GM19395 (cell line): Measurements from ENCODE around the gene GBA2.

Experiments used
- ATAC-seq: cut with Tn5 transposase; IDR thresholded peaks from one replicate; pipeline ENCODE4 v1.9.1; 2021; ENCODE audit warnings: mild to moderate bottlenecking, moderate library complexity; ENCODE audit not compliant: unreplicated experiment

The GBA2 gene

DNA sequence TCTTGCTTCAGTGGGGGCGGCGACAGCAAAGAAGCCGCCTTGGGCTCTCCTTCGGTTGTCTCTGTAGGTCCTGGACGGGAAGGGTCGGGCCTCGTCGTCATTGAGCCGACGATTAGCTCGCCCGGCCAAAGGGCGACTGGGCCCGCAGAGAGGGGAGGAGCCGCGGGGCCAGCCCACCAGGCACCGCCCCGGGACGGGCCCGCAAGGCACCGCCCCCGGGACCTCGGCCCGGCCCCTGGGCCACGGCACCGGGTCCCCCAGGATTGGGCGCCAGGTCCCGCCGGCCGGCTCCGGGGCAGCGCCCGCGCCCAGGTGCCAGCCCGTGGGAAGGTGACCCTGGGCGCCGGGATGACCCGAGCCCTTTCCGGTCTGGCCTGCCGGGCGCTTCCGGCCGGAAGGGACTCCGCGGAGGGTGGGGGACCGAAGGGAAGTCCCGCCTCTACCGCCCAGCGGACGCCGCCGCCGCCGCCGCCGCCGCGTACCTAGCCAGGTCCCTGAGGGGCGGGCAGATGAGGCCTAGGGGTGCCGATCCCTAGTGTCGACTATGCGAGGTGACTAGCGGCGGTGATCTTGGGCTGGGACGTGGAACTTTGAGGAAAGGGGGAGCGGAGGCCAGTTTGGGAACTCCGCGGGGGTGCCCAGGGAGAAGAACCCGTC lies at the start of gene GBA2, which contains the start of gene RGP1:
TSS of gene GBA2 (minus strand) at position 371 of the 657 bp plus-strand sequence. CDS start 524 bp downstream, outside the sequence.
TSS of gene RGP1 (plus strand) at position 430 of the 657 bp plus-strand sequence. CDS start 469 bp downstream, outside the sequence.
- ATAC-seq, result peak; percentile 78

DNA sequence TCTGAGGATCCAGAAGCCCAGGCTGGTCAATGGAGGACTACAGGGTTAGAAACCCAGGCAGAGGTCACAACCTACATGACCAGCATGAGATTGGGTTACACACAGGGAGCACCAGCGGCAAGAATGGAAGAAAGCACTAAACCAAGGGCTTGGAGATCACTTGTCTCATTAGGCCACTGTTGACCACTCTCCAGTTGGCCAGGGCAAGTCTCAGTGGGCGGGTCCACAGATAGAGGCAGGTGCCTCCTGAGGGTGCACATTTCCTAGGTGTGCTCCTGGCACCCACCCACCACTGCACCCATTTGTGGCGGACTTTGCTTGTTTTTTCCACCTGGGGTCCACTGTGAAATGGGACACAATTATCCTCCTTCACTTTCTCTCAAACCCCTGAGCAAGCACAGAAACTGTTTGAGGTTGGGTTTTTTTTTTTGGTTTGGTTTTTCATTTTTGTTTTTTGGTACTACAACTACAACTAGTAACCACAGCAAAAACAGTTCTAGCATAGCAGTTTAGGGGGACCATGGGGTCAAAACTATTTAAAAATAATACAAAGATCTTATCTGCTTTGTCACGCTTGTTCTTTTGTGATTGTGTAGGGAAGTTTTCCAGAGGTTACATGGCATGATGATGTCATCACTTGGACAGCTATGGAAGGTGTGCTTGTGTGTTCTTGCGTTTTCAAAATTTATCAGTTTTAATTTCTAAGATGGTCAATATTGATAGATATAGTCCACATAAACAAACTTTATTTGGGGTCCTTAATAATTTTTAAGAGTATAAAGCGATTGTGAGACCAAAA lies 48.5 kb upstream of the GBA2 start:
- no peak for ATAC-seq

DNA sequence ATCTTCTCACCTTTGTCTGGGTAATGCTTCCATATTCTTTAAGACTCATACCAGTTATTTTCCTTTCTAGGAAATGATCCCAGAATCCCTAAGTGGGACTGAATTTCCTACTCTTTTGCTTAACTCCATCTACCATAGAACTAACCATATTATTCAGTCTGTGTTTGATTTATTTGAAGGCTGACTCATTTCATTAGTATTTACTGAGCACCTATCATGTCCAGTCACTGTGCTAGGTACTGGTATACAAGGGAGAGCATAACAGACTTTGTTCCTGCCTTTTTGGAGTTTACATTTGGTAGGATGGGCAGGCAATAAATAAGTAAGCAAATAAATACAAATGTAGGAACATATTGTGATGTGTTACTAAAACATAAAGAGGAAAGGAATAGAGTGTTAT lies 46.7 kb upstream of the GBA2 start:
- ATAC-seq, result no peak

DNA sequence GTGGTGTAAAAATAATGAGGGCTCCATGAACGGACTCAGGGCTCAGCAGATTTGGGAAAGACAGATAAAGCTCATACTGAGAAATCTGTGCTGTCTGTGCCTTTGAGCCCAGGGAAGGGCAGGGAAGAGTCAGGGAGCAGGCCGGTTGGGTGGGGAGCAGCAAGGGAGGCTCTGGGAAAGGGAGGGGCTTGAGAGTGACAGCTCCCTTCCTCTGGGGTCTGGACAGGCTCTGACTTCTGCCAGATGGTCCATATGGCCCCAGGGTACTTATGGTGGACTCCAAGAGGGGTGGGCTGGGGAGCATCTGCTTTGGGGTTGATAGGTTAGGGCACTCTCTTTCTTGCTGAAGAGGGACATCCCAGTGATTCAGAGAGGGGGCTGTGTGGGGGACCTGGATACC lies 44.4 kb upstream of the GBA2 start:
- ATAC-seq, result no peak

DNA sequence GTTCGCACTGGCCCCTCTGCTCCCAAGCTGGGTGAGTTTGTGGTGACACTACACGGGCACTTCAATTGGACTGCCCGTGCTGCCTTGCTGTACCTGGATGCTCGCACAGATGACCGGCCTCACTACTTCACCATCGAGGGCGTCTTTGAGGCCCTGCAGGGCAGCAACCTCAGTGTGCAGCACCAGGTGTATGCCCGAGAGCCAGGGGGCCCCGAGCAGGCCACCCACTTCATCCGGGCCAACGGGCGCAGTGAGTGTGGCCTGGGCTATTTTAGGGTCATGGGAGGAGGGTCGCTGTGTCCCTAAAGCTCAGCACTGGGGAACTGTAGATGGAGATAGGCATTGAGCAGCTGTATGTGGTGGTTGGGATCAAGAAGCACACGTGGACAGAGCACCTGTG lies 43.8 kb upstream of the GBA2 start:
- no peak for ATAC-seq

DNA sequence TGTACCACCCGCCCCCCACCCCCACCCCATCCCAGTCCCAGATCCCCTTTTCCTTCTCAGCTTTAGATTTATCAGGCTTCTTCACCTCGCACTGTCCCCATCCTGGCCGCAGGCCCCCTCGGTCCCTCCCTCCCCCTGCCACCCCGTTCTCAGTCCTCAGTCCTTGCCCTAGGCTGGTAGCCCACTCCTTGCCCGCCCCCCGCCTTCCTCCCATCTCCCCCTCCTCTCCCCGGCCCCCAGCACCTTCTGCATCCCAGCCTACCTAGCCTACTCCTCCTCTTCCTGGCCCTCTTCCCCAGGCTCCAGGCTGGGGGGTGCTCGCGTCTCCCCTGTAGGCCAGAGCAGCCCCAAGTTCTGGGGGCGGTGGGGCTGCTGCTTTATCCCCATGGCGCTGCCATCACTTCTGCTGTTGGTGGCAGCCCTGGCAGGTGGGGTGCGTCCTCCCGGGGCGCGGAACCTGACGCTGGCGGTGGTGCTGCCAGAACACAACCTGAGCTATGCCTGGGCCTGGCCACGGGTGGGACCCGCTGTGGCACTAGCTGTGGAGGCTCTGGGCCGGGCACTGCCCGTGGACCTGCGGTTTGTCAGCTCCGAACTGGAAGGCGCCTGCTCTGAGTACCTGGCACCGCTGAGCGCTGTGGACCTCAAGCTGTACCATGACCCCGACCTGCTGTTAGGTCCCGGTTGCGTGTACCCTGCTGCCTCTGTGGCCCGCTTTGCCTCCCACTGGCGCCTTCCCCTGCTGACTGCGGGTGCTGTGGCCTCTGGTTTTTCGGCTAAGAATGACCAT lies 43.2 kb upstream of the GBA2 start:
- no peak for ATAC-seq

DNA sequence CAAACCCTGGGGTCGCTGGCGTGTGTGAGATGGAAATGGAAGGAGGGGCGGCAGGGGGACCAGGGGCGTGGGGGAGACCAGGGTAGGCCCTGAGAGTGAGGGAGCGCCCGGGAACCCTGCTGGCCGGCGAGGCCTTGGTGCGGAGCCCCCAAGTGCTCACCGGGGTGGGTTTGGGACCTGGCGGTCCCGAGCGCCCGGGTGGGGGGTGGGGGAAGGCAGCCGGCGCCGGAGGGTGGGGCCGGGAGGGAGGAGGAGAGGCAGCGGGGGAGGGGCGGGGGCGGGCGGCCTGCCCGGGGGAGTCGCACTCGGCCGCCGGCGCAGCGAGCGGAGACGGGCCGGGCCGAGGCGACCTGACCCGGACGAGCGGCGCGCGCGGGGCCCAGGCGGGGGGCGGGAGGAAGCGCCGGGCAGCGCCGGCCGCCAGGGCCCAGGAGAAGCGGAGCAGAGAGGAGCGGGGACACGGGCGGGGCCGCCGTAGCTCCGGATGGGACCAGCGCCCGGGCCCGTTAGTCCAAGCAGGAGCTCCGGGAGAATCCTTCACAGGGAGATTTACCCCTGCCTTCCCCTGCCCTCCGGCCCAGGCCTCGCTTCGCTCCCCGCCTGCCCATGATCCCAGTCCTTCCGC lies 42.4 kb upstream of the GBA2 start, which contains the start of gene NPR2:
TSS of gene NPR2 (plus strand) at position 295 of the 625 bp plus-strand sequence. CDS start 818 bp downstream, outside the sequence.
- ATAC-seq, result no peak

DNA sequence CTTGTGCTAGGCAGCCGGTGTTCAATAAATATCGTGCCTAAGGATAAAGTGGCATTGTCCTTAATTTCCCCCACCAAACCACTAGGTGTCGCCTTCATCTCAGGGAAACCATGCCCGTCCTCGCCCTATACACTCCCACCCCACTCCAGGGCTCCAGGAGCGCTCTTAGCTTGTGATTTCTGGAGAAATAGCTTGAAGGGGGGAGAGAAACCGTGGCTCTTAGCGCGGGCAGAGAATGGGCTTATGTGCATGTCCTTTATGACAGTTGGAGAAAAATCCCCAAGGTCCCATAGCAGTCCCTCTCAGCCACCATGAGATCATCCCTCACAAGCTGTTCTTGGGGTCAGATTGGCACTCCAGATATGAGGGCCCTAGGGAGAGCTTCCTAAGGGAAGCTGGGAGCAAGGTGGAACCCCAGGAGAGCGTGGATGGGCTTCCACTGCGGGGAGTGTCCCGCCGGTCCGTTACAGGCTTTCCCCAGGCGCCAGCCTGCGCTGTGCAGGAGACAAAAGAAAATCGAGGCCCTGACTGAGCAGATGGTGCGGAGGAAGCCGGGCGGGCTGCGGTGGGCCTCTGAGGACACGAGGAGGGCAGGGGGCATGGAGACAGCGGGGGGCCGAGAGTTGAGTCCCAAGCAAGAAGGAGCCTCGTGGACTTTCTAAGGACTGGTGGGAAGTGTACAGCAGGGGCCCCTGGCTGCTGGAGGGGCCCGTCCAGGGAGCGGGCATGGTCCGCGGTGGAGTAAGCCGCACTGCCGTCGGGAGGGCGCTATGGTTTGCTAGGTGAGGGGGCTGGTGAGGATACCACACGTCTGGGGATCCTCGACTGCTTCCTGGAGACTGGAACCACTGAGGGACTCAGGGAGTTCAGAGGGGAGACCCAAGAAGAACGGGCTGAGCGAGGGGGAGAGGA lies 41.6 kb upstream of the GBA2 start:
- peak; percentile 62 for ATAC-seq

DNA sequence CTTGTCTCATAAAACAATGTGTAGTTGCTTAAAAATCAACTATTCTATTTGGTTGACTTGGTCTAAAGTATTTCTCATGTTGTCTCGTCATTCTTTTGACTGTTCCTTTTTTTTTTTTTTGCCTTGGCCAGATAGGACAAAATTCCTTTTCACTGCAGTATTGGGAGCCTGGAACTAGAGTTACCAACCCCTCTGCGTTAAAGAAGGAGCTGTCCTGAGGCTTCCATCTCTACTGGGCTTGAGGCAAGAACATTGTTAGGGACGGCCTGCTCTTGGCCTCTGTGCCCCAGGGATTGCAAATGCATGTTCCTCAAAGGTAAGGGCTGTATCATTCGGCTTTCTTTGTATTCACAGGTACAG lies 41.0 kb upstream of the GBA2 start:
- ATAC-seq, result no peak

DNA sequence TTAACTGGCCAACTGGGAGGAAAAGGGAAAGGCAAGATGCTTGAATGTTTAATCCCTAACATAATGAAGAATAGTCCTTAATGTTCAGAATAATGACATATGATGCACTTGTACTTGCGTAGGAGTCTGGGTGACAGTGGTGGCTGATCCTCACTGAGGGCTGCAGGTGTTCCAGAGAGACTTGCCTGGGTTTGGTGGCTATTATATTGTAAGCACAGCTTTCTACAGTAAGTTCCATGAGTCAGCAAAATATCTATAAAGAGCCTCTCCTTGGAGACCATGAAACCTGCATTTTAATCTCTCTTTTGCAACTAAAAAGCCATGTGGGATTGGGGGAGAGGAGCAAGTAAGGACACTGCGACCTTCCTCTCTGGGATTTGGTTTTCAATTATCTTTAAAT lies 40.5 kb upstream of the GBA2 start:
- no peak for ATAC-seq

DNA sequence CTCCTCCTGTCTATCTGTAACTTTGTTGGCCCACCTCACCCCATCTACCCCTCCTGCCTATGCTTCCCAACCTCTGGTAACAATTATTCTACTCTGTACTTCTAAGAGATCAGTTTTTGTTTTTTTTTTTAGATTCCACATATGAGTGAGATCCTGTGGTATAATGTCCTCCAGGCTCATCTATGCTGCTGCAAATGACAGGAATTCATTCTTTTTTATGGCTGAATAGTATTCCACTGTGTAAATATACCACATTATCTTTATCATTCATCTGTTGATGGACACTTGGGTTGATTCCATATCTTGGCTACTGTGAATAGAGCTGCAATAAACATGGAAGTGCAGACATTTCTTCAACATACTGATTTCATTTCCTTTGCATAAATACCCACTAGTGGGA lies 34.4 kb upstream of the GBA2 start:
- no peak for ATAC-seq

DNA sequence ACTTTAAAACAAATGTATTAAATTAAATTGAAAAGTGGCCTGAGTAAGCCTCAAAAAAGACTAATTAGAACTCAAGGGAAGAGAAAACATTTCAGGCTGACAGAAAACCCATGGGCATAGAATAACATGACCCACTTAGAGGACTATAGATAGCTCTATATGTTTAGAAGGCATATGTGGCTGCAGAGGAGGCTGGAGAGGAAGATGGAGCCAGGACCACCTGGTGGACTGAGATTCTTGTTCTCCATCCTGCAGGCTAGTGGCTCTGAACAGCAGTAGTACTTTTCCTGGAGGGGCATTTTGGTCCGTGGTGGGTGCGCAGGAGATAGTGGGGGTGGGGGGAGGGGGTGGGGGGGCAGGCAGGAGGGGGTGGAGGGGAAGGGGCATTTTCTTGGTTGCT lies 32.0 kb upstream of the GBA2 start:
- no peak for ATAC-seq

DNA sequence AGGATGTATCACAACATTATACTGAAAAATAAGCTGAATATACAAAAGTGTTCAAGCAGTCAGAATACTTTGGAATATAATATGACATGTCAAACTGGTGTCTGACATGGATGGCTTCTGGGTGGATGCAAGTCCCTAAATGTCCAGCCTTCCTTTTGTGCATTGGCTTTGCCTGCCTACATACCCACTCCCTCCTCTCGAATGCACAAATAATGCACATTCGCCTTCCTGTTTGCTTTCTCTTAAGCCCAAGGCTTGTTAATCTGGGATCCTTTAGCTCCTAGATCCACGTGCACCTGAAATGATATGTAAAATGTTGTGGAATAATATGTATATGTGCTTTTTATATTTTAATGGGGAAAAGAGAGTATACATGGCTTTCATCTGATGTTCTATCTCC lies 29.5 kb upstream of the GBA2 start:
- no peak for ATAC-seq

DNA sequence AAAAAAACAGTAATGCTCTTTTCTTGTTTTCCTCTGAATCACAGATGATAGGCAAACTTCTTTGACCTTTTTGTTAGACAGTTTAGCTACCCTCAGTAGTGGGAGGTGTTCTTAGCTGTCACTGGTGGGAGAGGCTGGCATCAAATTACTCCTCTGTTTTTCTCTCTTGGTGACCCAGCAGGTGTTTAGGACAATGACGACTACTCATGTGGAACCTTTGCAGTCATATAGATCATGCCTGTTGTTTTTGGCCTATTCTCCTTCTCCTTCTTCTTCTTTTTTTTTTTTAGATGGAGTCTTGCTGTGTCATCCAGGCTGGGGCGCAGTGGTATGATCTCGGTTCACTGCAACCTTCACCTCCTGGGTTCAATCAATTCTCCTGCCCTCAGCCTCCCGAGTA lies 27.0 kb upstream of the GBA2 start:
- no peak for ATAC-seq

DNA sequence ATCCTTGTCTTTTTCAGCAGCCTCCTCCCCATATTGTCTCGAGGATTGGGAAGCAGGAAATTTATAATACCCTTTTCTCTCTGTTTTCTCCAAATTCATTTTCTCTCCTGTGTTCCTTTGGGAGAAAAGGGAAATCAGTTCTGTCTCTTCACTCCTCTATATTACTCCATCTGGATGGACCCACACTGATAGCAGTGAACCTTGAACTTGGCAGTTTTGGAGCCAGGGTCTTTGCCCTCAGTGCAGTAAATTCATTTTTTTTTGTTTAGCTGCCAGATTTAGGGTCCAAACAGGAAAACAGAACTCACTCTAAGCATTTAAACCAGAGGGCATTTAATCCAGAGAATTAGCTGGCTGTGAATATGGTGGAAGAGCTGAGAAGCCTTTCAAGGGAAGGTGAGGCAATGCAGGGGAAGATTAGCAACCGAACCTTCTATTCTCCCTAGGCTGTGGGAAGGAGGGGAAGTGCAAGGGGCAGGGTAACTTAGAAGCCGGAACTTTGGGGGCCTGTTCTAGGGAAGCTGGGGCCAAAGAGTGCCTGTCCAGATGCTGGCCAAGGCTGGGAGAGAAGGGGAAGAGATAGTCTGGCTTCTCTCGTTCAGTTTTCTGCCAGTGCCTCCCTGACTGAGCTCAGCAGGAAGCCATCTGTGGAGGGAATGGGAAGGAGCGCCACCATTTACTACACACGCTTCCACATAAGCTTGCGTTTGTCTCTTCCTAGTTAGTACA lies 26.0 kb upstream of the GBA2 start:
- no peak for ATAC-seq

DNA sequence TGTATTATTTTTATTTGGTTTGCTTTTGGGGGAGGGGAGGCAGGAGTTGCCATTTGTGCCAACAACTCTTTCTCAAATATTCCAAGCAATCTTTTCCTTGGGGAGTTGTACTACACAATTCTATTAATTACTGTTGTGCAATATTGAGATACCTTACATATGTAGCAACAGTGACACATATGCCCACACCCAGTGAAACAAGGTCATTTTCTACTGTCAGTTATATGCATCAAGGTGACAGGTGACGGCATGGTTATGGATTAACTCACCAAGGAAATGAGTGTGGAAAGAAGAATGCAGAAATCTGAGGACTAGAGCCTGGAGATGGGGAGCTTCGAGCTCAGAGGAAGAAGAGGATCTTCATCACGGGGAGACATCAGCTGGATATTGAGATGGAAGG lies 22.9 kb upstream of the GBA2 start:
- no peak for ATAC-seq

DNA sequence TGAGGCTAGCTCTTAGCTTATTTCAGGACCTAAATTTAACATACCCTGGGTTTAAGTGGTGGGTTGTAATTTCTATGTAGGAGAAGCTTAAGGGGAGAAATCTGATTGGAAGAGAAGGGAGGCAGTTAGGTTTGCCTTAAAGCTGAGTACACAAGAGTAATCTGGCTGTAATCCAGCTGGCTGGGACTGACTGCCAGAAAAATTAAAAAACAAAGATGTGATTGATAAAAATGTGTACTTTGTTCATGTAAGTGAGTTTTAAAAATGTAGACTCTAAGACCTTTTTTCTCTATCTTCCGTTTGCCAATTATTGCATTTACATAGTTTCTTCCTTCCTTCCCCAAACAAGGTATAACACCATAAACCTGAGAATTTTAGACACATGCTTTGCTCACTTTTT lies 22.5 kb upstream of the GBA2 start:
- ATAC-seq, result no peak

DNA sequence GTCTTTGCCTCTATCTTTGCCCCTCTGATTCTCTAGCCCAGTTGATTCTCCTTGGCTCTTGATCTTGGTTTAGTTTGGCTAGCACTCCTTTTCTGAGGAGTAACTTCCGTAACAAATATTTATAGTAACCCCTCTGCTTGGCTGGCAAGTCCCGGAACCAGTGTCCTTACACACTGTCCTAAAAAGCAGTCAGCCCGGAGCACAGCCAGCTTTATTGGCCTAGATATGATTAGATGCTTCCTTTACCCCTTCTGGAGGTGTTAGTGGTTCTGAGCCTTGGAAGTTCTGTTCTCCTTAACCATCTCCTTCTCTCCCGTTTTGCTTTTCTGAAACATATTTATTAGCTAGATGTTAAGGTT lies 22.0 kb upstream of the GBA2 start:
- no peak for ATAC-seq

DNA sequence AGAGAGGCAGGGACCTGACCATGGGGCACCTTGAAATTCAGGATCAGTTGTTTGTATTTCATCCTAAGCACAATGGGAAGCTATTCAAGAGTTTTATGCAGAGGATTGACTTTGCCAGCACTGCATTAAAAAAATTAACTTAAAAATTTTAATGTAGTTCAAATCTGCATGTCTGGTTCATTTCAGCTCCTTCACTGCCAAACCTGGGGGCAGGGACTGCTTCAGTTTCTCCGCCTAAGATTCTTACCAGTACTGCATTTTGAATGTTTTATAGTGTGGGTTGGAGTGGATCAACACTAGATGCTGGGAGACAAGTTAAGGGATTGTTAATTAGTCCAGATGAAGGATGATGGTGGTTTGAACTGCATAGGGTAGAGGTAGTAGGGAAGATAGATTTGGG lies 20.7 kb upstream of the GBA2 start:
- ATAC-seq, result no peak

DNA sequence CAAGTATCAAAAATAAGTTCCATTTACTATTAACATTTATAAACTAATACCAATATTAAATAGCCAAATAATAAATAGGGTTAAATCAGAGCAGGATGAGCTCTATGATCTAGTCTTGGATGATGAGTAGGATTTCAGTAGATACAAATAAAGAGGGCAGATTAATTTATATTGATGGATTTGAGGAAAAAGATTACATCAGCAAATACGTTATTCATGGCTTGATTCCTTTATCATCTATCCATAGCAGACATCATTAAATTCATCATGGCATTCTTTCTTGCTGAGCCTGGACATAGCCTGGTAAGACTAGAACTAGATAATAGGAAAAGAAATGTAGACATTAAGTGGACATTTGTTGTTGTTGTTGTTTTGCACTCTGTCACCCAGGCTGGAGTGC lies 18.4 kb upstream of the GBA2 start:
- ATAC-seq, result no peak
